Neural progenitor cell (in vitro differentiated cells): ENCODE results near the gene SC5D.

Experiments
- EZH2 ChIP-seq: fragments of 200-600 bp; sonication (generic); IDR thresholded peaks from 2 replicates; pipeline ENCODE4 v1.6.1; 2017; ENCODE audit warnings: antibody characterized with exemption, mild to moderate bottlenecking, moderate library complexity
- TF ChIP-seq, protein P1 (sequence below): fragments of 200-600 bp; sonication (generic); IDR thresholded peaks from 2 replicates; pipeline ENCODE4 v1.5.1; 2017; ENCODE audit warnings: antibody characterized with exemption, mild to moderate bottlenecking

DNA sequence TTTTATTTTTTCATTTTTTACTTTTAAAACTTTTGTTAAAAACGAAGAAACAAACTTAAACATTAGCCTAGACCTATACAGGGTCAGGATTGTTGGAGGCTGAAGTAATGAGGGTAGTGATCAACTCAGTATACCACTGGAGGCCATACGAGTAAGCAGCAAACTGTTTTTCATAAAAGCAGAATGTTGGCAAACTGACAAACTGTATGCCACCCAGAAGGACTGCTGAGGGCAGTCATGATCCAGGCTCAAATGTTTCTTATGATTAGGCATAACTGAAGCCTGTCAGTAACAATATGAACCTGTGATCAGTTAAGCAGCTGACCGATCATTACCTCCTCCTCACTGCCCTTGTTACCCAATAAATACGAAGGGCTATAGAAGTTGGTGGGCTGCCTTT lies 10.2 kb upstream of the SC5D start:
- TF ChIP-seq EZH2: no peak
- TF ChIP-seq, protein P1, sequence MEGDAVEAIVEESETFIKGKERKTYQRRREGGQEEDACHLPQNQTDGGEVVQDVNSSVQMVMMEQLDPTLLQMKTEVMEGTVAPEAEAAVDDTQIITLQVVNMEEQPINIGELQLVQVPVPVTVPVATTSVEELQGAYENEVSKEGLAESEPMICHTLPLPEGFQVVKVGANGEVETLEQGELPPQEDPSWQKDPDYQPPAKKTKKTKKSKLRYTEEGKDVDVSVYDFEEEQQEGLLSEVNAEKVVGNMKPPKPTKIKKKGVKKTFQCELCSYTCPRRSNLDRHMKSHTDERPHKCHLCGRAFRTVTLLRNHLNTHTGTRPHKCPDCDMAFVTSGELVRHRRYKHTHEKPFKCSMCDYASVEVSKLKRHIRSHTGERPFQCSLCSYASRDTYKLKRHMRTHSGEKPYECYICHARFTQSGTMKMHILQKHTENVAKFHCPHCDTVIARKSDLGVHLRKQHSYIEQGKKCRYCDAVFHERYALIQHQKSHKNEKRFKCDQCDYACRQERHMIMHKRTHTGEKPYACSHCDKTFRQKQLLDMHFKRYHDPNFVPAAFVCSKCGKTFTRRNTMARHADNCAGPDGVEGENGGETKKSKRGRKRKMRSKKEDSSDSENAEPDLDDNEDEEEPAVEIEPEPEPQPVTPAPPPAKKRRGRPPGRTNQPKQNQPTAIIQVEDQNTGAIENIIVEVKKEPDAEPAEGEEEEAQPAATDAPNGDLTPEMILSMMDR: no peak
